Type B pancreatic cell (in vitro differentiated cells): Measurements from ENCODE around the gene RHAG. TPM values are rescaled to one million over a fixed set of nuclear protein-coding genes. Genes with fewer than 3 reads are reported as not detected.
"Not testable (repeated sequence)": the region's sequence is repeated elsewhere in the genome, so short reads cannot be mapped to it uniquely, and the experiment has no call there.

ENCODE experiments used
- DNase-seq: peaks from one replicate; pipeline ENCODE4 v3.0.0; 2021; ENCODE audit warnings: mixed read lengths; ENCODE audit not compliant: unreplicated experiment; ENCODE audit errors: extremely low spot score
- H3K27ac Mint-ChIP-seq: 2 replicates; pipeline ENCODE4 v1.8.0; 2021; ENCODE audit warnings: mild to moderate bottlenecking, mixed read lengths
- H3K27me3 Mint-ChIP-seq: 2 replicates; pipeline ENCODE4 v1.8.0; 2021; ENCODE audit warnings: mixed read lengths
- H3K36me3 Mint-ChIP-seq: 2 replicates; pipeline ENCODE4 v1.8.0; 2021; ENCODE audit warnings: mixed read lengths
- H3K4me1 Mint-ChIP-seq: one replicate; pipeline ENCODE4 v1.8.0; 2021; ENCODE audit warnings: mixed read lengths; ENCODE audit not compliant: unreplicated experiment
- H3K4me3 Mint-ChIP-seq: 2 replicates; pipeline ENCODE4 v1.8.0; 2021; ENCODE audit warnings: mild to moderate bottlenecking, mixed read lengths
- H3K9me3 Mint-ChIP-seq: 2 replicates; pipeline ENCODE4 v1.8.0; 2021; ENCODE audit warnings: mixed read lengths
- CTCF ChIP-seq: fragments of 200-600 bp; sonication (generic); conservative IDR thresholded peaks from 2 replicates; pipeline ENCODE4 v1.5.0; 2021; ENCODE audit warnings: antibody characterized with exemption, mild to moderate bottlenecking
- total RNA-seq: library from RNA; stranded (reverse); gene quantifications from 2 replicates; pipeline ENCODE4 v1.2.1, GENCODE V29; 2021; ENCODE audit warnings: low replicate concordance

The RHAG gene
- total RNA-seq, 1 donor from 2014 or later = not detected

GRCh38 chr6:49606721-49607390 is 29.8 kb downstream of the RHAG start:
- Mint-ChIP-seq H3K4me1 (no peaks in the 10 kb centered on the region), H3K9me3 (no peaks in the 10 kb centered on the region), H3K4me3 (no peak overlapping the region), H3K27ac (no peak overlapping the region), H3K27me3 (peaks cover 3% of the 10 kb centered on the region), H3K36me3 (no peaks in the 10 kb centered on the region)
- no peak for DNase-seq
- TF ChIP-seq CTCF = peak; percentile 92

- H3K36me3 Mint-ChIP-seq, H3K4me1 Mint-ChIP-seq, H3K9me3 Mint-ChIP-seq, H3K27ac Mint-ChIP-seq, H3K4me3 Mint-ChIP-seq, DNase-seq: not testable (repeated sequence)
- H3K27me3 Mint-ChIP-seq = peaks cover 11% of the 10 kb centered on the region
Measured at GRCh38 chr6:49604080-49604479, 32.6 kb downstream of the RHAG start.

DNA sequence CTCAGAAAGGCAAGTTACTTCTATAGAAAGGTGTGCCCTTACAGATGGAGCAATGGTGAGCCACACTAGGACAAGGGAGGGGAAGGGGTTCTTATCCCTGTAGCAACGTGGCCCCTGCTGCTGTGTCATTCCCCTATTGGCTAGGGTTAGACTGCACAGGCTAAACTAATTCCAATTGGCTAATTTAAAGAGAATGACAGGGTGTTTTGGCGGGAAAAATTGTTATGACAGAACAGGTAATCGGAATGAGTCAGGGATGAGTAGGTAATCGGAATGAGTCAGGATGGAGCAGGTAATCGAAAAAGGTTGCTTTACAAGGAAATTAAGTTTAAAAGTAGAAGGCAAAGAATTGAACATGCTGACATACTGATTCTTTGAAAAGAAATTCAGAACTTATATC is 49.4 kb downstream of the RHAG start:
- not testable (repeated sequence) for H3K4me1 Mint-ChIP-seq, H3K9me3 Mint-ChIP-seq, H3K27ac Mint-ChIP-seq, H3K4me3 Mint-ChIP-seq, DNase-seq, H3K27me3 Mint-ChIP-seq, H3K36me3 Mint-ChIP-seq

DNA sequence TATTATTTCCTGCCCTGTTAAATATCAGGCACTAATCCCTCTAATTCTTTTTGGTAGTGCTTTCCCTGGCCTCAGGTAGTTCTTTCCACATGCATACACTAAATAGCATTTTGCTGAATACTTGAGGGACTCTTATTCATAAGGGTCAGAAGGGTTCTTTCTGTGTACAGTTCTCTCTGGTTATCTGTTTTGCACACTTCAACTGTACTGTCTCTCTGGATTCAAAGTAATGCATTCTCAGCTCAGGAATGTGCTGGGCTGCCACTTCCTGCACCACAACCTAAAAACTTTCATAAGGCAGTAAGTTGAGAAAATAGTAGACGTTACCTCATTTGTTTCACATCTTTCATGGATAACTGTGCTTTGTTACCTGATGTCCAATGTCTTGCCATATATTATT is 54.1 kb downstream of the RHAG start:
- H3K36me3 Mint-ChIP-seq = no peaks in the 10 kb centered on the region
- DNase-seq = no peak
- no peaks in the 10 kb centered on the region for H3K27me3 Mint-ChIP-seq
- H3K4me3 Mint-ChIP-seq = no peak overlapping the region
- H3K4me1 Mint-ChIP-seq = no peaks in the 10 kb centered on the region
- no peak for TF ChIP-seq CTCF
- H3K27ac Mint-ChIP-seq = no peak overlapping the region
- H3K9me3 Mint-ChIP-seq = no peaks in the 10 kb centered on the region

GRCh38 chr6:49579649-49580048 is 57.0 kb downstream of the RHAG start:
- H3K4me3 Mint-ChIP-seq = no peak overlapping the region
- H3K36me3 Mint-ChIP-seq = no peaks in the 10 kb centered on the region

GRCh38 chr6:49576618-49577017 is 60.0 kb downstream of the RHAG start:
- TF ChIP-seq CTCF = no peak
- Mint-ChIP-seq H3K9me3 (no peaks in the 10 kb centered on the region), H3K27ac (no peak overlapping the region), H3K36me3 (no peaks in the 10 kb centered on the region), H3K4me3 (no peak overlapping the region), H3K4me1 (no peaks in the 10 kb centered on the region), H3K27me3 (no peaks in the 10 kb centered on the region)
- DNase-seq = no peak

More at GRCh38 chr6:49579649-49580048, 57.0 kb downstream of the RHAG start:
- Mint-ChIP-seq H3K9me3 (no peaks in the 10 kb centered on the region), H3K27me3 (no peaks in the 10 kb centered on the region), H3K4me1 (no peaks in the 10 kb centered on the region), H3K27ac (no peak overlapping the region)
- no peak for TF ChIP-seq CTCF
- DNase-seq = no peak
